GM12801 (cell line): ENCODE data around the gene TLCD3B.

Source experiments
- CTCF ChIP-seq: IDR thresholded peaks from one replicate; pipeline ENCODE4 v1.5.1; 2011; ENCODE audit warnings: control low read depth; ENCODE audit not compliant: insufficient read length; ENCODE audit errors: extremely low read depth

Gene TLCD3B

GRCh38 chr16:30018731-30019158 is 12.3 kb downstream of the TLCD3B start:
- TF ChIP-seq CTCF, result no peak

GRCh38 chr16:30017277-30017656 is 13.8 kb downstream of the TLCD3B start:
- TF ChIP-seq CTCF, result no peak

- TF ChIP-seq CTCF, result no peak
These were observed 14.4 kb downstream of the TLCD3B start for GRCh38 chr16:30016555-30017276.

GRCh38 chr16:30011714-30012504 is 19.2 kb downstream of the TLCD3B start:
- no peak for TF ChIP-seq CTCF

GRCh38 chr16:30010844-30011713 is 20.0 kb downstream of the TLCD3B start, which contains the start of gene DOC2A:
TSS of gene DOC2A (minus strand) at chr16:30011027. CDS start at chr16:30010222, 805 bp downstream.
- TF ChIP-seq CTCF, result no peak

GRCh38 chr16:30009990-30010843 is 20.9 kb downstream of the TLCD3B start:
- no peak for TF ChIP-seq CTCF
